WERI-Rb-1 (cell line): ENCODE measurements around the gene GSX1.
"Not testable (repeated sequence)": the region's sequence is repeated elsewhere in the genome, so short reads cannot be mapped to it uniquely, and the experiment has no call there.

Experiments
- DNase-seq: peaks from one replicate; pipeline ENCODE4 v3.0.0-alpha.2; 2020
- H3K27ac ChIP-seq: fragments of 250-450 bp; sonication (Bioruptor Pico); 2 replicates; pipeline ENCODE4 v1.5.1; 2020; ENCODE audit warnings: mild to moderate bottlenecking, moderate library complexity
- H3K27me3 ChIP-seq: fragments of 250-450 bp; sonication (Bioruptor Pico); 2 replicates; pipeline ENCODE4 v1.5.1; 2021; ENCODE audit warnings: mild to moderate bottlenecking, low read depth, moderate library complexity; ENCODE audit not compliant: insufficient read depth, severe bottlenecking
- H3K36me3 ChIP-seq: fragments of 250-450 bp; sonication (Bioruptor Pico); 2 replicates; pipeline ENCODE4 v1.5.1; 2020; ENCODE audit warnings: mild to moderate bottlenecking, moderate library complexity
- H3K4me3 ChIP-seq: 2 replicates; pipeline ENCODE4 v1.5.1; 2011; ENCODE audit warnings: low read depth, mild to moderate bottlenecking, control low read depth, low read length
- H3K9me3 ChIP-seq: fragments of 250-450 bp; sonication (Bioruptor Pico); 2 replicates; pipeline ENCODE4 v1.5.1; 2021; ENCODE audit warnings: mild to moderate bottlenecking, moderate library complexity; ENCODE audit not compliant: severe bottlenecking
- CTCF ChIP-seq: IDR thresholded peaks from 2 replicates; pipeline ENCODE4 v1.5.1; 2011; ENCODE audit warnings: low read depth, mild to moderate bottlenecking, control low read depth, inconsistent platforms, low read length

The GSX1 gene

DNA sequence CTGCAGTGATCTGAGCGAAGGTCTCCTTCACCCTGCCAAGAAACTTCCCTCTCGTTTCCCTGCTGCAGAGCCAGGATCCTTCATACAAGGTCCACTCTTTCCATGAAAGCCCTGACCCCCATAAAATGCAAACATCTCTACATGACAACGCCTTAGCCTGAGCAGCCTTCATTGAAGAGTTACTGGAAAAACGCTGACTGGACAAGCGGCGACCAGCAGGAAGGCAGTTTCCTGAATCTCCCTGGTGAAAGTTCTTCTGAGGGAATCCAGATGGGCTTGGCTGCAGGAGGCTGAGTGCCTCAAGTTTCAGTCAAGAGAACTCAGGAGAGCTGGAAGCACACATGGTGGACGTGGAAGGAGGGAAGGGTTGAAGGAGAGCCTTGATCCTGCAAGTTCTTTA lies 17.7 kb downstream of the GSX1 start:
- Histone ChIP-seq H3K36me3 (no peaks in the 10 kb centered on the region), H3K27me3 (peaks cover 99% of the 10 kb centered on the region), H3K4me3 (no peak overlapping the region), H3K27ac (no peak overlapping the region), H3K9me3 (peaks cover 12% of the 10 kb centered on the region)
- no peak for TF ChIP-seq CTCF
- DNase-seq: no peak

- Histone ChIP-seq H3K36me3 (no peaks in the 10 kb centered on the region), H3K9me3 (peaks cover 12% of the 10 kb centered on the region), H3K27me3 (peaks cover 99% of the 10 kb centered on the region), H3K27ac (no peak overlapping the region), H3K4me3 (no peak overlapping the region)
- DNase-seq: no peak
- TF ChIP-seq CTCF: no peak
Observed at GRCh38 chr13:27810461-27810860, 18.2 kb downstream of the GSX1 start.

DNA sequence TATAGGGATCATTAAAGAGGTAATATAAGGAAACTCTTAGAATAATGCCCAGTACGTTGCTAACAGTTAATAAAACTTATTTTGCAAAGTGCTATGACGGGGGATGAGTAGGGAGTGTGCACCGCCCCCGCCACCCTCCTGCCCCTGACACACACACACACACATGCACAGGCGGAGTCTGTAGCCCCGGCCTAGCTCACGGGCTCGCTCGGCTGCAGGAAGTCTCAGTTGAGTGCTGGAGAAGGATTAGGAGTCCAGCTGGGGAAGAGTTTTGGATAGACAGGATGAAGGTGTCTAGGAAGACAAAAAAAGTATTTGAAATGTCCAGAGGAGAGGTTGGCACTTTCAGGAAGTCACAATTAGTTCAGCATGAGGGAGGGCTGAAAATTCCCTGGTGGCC lies 21.5 kb downstream of the GSX1 start:
- no peak for DNase-seq
- TF ChIP-seq CTCF: no peak
- Histone ChIP-seq H3K36me3 (no peaks in the 10 kb centered on the region), H3K27ac (no peak overlapping the region), H3K27me3 (peaks cover 99% of the 10 kb centered on the region), H3K4me3 (no peak overlapping the region), H3K9me3 (peaks cover 23% of the 10 kb centered on the region)

- not testable (repeated sequence) for H3K36me3 ChIP-seq, DNase-seq, H3K27ac ChIP-seq, H3K4me3 ChIP-seq
- Histone ChIP-seq H3K9me3 (peaks cover 16% of the 10 kb centered on the region), H3K27me3 (peaks cover 100% of the 10 kb centered on the region)
Observed at GRCh38 chr13:27817832-27818231, 25.5 kb downstream of the GSX1 start.

DNA sequence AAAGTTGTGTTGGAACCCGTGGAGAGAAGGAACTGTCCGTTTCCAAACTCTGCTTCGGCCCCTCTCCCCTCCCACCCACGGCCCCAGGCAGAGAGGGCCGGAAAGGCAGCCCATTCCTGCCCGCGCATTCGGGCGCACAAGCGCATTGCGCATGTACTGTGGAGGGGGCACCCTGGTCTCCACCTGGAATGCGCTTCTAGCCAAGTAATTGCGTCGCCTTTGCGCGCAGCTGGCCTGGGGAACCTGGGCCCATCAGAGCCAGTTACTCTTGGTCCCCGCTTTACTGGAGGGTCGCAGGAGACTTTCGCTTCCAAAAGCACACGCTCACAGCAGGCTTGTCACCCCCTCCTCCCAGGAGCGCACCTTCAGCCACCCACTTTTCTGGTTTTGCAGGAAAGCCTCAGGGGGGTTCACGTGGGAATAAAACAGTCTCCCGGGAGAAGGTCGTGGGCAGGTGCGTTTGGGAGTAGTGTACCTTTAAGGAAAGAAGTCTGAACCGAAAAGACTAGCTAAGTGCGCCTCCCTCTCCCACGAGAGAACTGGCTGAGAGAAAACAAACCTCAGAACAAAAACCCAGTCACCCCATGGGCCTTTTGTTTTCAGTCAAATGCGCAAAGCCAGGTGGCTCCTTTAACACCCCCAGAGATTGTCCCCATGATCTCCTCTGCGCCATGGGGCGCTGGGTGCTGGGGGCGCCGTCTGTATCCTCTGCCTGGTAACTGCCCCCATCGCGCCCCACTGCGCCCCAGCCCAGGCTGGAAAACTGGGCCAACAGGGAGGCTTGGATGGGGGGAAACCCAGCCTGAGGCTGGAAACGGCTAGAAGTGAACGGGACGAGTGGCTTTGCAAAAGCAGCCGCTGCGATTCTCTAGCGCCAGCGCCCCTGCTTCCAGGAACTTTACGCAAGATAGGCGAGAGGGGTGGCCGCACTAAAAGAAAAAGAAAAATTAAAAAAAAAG lies 28.5 kb downstream of the GSX1 start:
- peaks cover 100% of the 10 kb centered on the region for H3K27me3 ChIP-seq
- H3K4me3 ChIP-seq: no peak overlapping the region

More for the DNA sequence above, 28.5 kb downstream of the GSX1 start:
- Histone ChIP-seq H3K9me3 (peaks cover 7% of the 10 kb centered on the region), H3K36me3 (no peaks in the 10 kb centered on the region), H3K27ac (no peak overlapping the region)
- no peak for TF ChIP-seq CTCF
- no peak for DNase-seq
